Prostate gland (tissue), 2 donors: ENCODE results near the gene ZBTB26.

Source experiments
- POLR2A ChIP-seq: fragments of 450-650 bp; IDR thresholded peaks from one replicate; pipeline ENCODE4 v1.6.1; 2016; ENCODE audit warnings: antibody characterized with exemption, mild to moderate bottlenecking
- TF ChIP-seq, protein P1 (sequence below), 4 experiments: fragments of 200-600 bp in 2 of 4; fragments of 450-650 bp in 2 of 4; sonication (generic) in 2 of 4; IDR thresholded peaks; 1 replicate in 3 of 4; 2 replicates in 1 of 4; pipeline ENCODE4 v1.5.1; 2016 to 2019; ENCODE audit warnings: antibody characterized with exemption in 4 of 4, mild to moderate bottlenecking in 2 of 4, moderate library complexity in 2 of 4

DNA sequence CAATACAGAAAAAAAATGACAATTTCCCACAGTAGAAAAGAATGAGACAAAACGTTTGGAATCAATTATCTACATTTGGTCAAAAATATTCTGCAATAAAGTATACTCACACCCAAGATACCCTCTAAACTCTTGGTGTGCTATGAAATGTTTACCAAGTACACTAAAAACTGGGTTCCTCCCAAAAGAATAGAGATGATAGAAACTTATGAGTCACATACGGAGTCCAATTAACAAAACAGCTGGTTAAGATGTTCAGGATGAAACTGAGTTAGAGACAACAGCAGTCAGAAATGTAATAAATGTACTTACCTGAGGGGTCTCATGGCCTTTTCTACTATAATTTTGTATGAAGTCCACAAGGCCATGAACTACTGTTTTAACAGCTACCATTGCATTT is 51.9 kb downstream of the ZBTB26 start:
- TF ChIP-seq, protein P1, sequence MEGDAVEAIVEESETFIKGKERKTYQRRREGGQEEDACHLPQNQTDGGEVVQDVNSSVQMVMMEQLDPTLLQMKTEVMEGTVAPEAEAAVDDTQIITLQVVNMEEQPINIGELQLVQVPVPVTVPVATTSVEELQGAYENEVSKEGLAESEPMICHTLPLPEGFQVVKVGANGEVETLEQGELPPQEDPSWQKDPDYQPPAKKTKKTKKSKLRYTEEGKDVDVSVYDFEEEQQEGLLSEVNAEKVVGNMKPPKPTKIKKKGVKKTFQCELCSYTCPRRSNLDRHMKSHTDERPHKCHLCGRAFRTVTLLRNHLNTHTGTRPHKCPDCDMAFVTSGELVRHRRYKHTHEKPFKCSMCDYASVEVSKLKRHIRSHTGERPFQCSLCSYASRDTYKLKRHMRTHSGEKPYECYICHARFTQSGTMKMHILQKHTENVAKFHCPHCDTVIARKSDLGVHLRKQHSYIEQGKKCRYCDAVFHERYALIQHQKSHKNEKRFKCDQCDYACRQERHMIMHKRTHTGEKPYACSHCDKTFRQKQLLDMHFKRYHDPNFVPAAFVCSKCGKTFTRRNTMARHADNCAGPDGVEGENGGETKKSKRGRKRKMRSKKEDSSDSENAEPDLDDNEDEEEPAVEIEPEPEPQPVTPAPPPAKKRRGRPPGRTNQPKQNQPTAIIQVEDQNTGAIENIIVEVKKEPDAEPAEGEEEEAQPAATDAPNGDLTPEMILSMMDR (IDR thresholded peaks at IDR 0.05) = no peak
- TF ChIP-seq POLR2A = no peak
